Muscle of leg (tissue), 16 donors: ENCODE data around the gene MEIOC. TPM values are rescaled to one million over a fixed set of nuclear protein-coding genes. Genes with fewer than 3 reads are reported as not detected.
"Not testable (repeated sequence)": the region's sequence is repeated elsewhere in the genome, so short reads cannot be mapped to it uniquely, and the experiment has no call there.

Experiments used
- DNase-seq: peaks from one replicate; pipeline ENCODE4 v3.0.0; 2013
- H3K27ac ChIP-seq: one replicate; pipeline ENCODE4 v1.5.1; 2013; ENCODE audit warnings: mild to moderate bottlenecking, low read length, control low read depth
- H3K27me3 ChIP-seq: one replicate; pipeline ENCODE4 v1.6.1; 2013; ENCODE audit warnings: low read length; ENCODE audit not compliant: control insufficient read depth, insufficient read depth
- H3K36me3 ChIP-seq: one replicate; pipeline ENCODE4 v1.6.1; 2013; ENCODE audit warnings: low read length; ENCODE audit not compliant: control insufficient read depth, insufficient read depth
- H3K4me1 ChIP-seq: one replicate; pipeline ENCODE4 v1.6.1; 2013; ENCODE audit warnings: low read length; ENCODE audit not compliant: control insufficient read depth, insufficient read depth
- H3K4me3 ChIP-seq: one replicate; pipeline ENCODE4 v1.5.1; 2013; ENCODE audit warnings: low read length, control low read depth
- H3K9me3 ChIP-seq: replicated peaks from 2 replicates; pipeline ENCODE4 v1.6.1; 2013; ENCODE audit warnings: low read depth, low read length; ENCODE audit not compliant: control insufficient read depth
- WGBS: methylation state at CpG from one replicate; pipeline ENCODE4 v1.1.5; 2013; ENCODE audit warnings: missing lambda C conversion rate; ENCODE audit not compliant: insufficient coverage; 5-methylcytosine and 5-hydroxymethylcytosine counted together
- long read RNA-seq, 11 donors: transcript quantifications; one replicate each; lab custom pipeline, GENCODE V29; 2026
- polyA plus RNA-seq, 8 donors: library from polyadenylated mRNA; unstranded; fragments of 120-200 nt; gene quantifications; one replicate each; pipeline versions ENCODE4 v1.2.1 to v1.2.3, GENCODE V29; 2013; ENCODE audit warnings: inconsistent platforms in 1 of 8, low replicate concordance in 1 of 8; ENCODE audit not compliant: insufficient read length in 8 of 8, insufficient read depth in 1 of 8
- total RNA-seq: library from RNA; stranded (reverse); fragments of 120-200 nt; gene quantifications from one replicate; pipeline ENCODE4 v1.2.4, GENCODE V29; 2013

Gene MEIOC
- total RNA-seq (0.27 TPM), polyA plus RNA-seq (1 to 10 TPM in 6 of 8 donors, under 1 TPM in 2; 0.93 to 1.8 (median 1.5) TPM)
- long read RNA-seq, donor 1, result 0 reads
- long read RNA-seq, donor 2, result 0 reads
- long read RNA-seq, donor 3, result 0 reads
- long read RNA-seq, donor 4, result 0 reads
- long read RNA-seq, donor 5, result 0 reads
- long read RNA-seq, donor 6, result 0 reads
- long read RNA-seq, donor 7, result 0 reads
- long read RNA-seq, donor 8, result 0 reads
- long read RNA-seq, donor 9, result 0 reads
- long read RNA-seq, donor 10, partial matches to known transcripts, result 21 of 46 reads
- long read RNA-seq, donor 10, other reads (novel, unspliced or antisense), result 25 of 46 reads
- long read RNA-seq, donor 11, result 0 reads

DNA sequence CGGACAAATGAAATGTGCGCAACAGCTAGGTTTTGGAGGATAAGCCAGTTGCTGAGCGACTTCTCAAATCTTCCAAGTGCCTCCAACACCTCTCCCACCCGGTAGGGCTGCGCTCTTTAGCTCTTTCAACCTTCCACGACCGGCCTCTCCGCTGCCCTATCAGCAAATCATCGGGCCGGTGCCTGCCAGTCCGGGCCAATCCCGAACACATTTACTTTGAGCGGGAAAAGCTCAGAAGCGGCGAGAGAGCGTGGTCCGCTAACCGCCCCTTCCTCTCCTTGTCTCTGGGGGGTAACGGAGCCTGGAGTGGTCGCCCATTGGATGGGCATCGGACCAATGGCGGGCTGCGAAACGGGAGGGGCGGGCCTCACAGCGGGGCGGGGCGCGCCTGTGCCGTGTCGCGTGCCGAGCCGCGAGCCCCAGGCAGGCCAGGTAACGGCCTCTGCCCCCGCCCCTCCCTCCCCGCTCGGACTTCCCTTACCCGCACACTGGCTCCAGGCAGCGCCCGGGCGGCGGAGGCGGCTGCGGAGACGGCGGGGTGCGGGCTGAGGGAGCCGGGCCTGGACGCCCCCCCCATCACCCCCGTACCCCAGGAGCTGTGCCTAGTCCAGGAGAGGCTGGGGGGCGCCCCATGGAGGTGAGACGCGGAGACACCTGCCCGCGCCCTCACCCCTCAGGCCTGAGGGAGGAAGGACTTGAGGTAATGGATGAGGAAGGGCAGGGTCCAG, at the start of gene MEIOC:
TSS of gene MEIOC (plus strand) at position 486 of the 728 bp plus-strand sequence. CDS start at position 632, 146 bp downstream.
- peaks cover 9% of the 10 kb centered on the region for H3K4me1 ChIP-seq
- H3K4me3 ChIP-seq, result no peak within 1 kb of the TSS
- H3K9me3 ChIP-seq, result no peaks in the 10 kb centered on the region
- H3K27me3 ChIP-seq, result peaks cover 48% of the 10 kb centered on the region
- 4% methylated on average over 32 of the region's 57 CpGs for WGBS
- H3K36me3 ChIP-seq, result no peaks in the 10 kb centered on the region
- DNase-seq, result peak; percentile 46
- H3K27ac ChIP-seq, result no peak within 1 kb of the TSS

DNA sequence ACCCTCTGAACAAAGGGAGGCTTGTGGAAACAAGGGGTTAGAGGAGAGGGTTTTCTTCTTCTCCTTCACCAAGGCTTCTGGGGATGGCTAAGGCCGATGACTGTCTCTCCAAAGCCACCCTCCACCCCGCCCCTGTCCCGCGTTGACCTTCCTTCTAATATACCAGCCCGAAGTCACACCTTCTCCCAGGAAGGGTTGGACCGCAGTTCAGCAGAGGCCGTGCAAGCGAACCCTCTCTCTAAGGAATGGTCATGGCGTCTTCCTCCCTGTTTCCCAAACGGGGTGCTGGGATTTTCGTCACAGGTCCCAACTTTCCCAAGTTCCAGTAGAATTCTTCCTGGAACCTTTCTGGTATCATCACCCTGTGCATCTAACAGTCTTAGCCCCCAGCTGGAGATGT, 49.6 kb upstream of the MEIOC start:
- no peaks in the 10 kb centered on the region for H3K36me3 ChIP-seq
- WGBS, result 92% methylated on average over 8 of the region's 11 CpGs

DNA sequence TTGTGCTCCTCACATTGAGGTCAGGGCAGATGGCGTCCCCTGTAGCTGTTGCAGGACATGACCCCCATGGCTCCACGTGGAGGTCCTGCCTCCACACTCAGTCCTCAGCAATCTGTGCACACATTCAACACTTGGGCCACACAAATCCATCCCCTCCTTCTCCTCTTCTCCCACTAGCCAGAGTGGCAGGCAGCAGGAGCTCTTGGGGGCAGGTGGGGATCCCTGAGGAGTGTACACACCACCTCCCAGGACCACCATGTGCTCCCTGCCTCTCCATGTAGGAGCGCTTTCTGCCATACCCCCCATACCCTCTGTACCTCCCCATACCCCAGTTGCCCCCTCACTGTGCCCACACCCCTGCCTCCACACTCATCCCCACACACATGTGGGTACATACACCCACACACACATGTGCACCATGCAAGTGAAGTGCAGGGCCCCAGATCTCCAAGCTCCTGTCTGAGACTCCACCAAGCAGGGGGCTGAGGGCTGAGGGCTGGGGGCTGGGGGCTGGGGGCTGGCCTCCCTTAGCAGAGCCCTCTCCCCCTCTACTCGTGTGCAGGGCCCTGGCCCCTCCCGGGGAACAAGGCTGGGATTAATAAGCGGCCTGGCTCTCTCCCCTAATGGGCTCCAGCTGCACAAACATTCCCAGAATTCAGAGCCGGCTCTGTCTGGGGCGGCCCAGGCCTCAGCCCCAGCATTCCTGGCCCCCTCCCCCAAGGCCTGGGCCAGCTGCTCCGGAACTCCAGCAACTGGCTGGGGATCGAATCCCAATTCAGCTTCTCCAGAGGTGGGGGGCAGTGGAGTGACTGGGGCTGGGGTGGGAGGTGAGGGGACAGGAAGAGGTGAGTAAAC, 48.2 kb upstream of the MEIOC start:
- H3K4me3 ChIP-seq, result no peak overlapping the region
- peaks cover 63% of the 10 kb centered on the region for H3K4me1 ChIP-seq
- no peaks in the 10 kb centered on the region for H3K27me3 ChIP-seq
- peak; percentile 93 for DNase-seq
- WGBS, result 35% methylated on average over 6 of the region's 10 CpGs
- no peaks in the 10 kb centered on the region for H3K36me3 ChIP-seq
- H3K9me3 ChIP-seq, result no peaks in the 10 kb centered on the region
- H3K27ac ChIP-seq, result peak overlapping the region; percentile 59

More for the DNA sequence above, 49.6 kb upstream of the MEIOC start:
- Histone ChIP-seq H3K27ac (no peak overlapping the region), H3K4me1 (peaks cover 73% of the 10 kb centered on the region), H3K4me3 (no peak overlapping the region), H3K9me3 (no peaks in the 10 kb centered on the region), H3K27me3 (no peaks in the 10 kb centered on the region)
- DNase-seq, result no peak

DNA sequence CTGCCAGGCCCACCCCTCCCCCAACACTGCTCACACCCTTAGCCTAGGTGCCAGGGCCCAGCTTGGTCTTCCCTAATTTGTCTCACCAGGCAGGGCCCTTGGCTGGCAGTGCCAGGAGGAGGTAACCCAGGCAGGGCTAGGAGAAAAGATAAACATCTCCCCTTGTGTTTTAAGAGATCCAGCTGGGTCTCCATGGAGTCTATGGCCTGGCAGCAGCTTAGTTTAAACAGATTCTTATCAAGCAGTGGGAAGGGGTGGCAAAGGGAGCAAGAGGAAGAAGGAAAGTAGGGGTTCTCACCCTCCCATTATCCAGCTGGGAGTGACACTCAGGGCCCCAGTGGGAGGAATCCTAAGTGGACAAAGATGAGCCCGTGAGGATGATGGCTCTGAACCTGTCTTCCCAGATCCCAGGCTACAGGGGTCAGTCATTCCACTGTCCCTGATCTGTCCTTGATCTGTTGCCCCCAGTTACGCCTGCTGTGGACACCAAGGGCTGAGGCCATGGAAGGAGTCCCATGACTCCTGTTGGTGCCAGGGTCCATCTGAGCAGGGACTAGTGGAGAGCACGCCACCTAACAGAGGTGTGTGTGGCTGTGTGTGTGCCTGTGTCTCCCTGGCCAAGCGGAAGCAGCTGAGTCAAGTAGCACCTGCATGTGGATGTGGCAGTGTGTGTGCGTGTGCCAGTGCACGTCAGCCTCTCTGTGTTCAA, 47.4 kb upstream of the MEIOC start:
- H3K4me3 ChIP-seq, result no peak overlapping the region
- 89% methylated on average over 3 of the region's 6 CpGs for WGBS
- DNase-seq, result peak; percentile 17
- H3K36me3 ChIP-seq, result no peaks in the 10 kb centered on the region
- H3K9me3 ChIP-seq, result no peaks in the 10 kb centered on the region
- no peaks in the 10 kb centered on the region for H3K27me3 ChIP-seq
- peak overlapping the region; percentile 59 for H3K27ac ChIP-seq
- peaks cover 62% of the 10 kb centered on the region for H3K4me1 ChIP-seq

DNA sequence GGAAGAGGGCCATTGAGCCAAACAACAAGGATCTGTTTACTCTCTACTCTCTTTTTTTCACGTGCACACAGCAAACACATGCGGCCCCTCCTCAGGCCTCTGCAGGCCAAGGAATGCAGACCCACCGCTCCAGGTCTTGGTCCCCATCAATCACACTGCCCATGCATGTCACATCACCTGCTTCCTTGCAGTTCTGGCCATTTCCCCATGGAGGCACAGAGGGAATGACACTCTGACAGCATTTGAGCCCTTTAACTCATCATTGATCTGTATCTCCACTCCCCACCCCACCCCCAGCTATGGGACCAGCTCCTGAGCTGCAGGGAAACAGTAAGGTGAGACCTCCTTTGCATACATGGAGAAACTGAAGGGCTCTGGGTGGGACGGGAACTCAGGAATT, 45.9 kb upstream of the MEIOC start:
- WGBS, result 32% methylated on average over 3 of the region's 4 CpGs
- H3K27me3 ChIP-seq, result no peaks in the 10 kb centered on the region
- no peak overlapping the region for H3K27ac ChIP-seq
- DNase-seq, result no peak
- H3K9me3 ChIP-seq, result no peaks in the 10 kb centered on the region
- peaks cover 48% of the 10 kb centered on the region for H3K4me1 ChIP-seq
- H3K4me3 ChIP-seq, result no peak overlapping the region
- H3K36me3 ChIP-seq, result no peaks in the 10 kb centered on the region

DNA sequence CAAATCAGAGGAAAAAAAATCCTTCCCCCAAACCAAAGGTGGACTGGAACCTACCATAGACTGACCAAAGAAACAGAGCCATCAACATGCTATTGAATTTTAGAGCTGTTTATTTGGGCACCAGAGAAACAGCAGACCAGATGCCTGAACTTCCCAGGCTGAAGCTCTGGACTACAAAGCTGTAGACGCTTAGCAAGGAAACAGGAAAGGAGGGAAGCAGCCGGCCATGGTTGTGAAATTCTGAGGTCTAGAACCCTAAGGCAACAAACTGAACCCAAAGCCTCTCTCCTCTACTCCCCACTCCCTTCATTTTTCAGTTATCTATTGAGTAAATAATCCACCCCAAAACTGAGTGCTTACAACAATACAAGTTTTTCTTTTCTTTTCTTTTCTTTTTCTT, 45.4 kb upstream of the MEIOC start:
- 0% methylated on average over 1 of the region's 2 CpGs for WGBS
- peaks cover 45% of the 10 kb centered on the region for H3K4me1 ChIP-seq
- DNase-seq, result peak; percentile 38
- H3K27me3 ChIP-seq, result no peaks in the 10 kb centered on the region
- H3K9me3 ChIP-seq, result no peaks in the 10 kb centered on the region
- H3K36me3 ChIP-seq, result no peaks in the 10 kb centered on the region
- peak overlapping the region; percentile 15 for H3K27ac ChIP-seq
- H3K4me3 ChIP-seq, result no peak overlapping the region

DNA sequence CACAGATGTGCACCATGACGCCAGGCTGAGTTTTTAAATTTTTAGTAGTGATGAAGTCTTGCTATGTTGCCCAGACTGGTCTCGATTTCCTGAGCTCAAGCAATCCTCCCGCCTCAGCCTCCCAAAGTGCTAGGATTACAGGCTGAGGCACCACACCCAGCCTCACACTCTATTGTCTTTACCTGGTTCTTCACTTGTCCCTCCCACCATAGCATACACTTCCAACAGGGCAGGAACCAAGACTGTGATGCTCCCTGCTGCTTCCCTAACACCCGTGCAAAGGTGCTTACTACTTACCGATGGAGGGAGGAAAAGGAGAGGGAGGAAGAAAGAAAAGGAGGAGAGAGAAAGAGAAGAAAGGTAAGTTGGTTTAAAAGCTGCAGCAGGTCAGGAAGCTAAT, 41.4 kb upstream of the MEIOC start:
- Histone ChIP-seq H3K27ac (no peak overlapping the region), H3K9me3 (no peaks in the 10 kb centered on the region), H3K4me1 (peaks cover 11% of the 10 kb centered on the region), H3K36me3 (no peaks in the 10 kb centered on the region), H3K27me3 (no peaks in the 10 kb centered on the region), H3K4me3 (no peak overlapping the region)
- no peak for DNase-seq
- WGBS, result 100% methylated on average over 1 of the region's 5 CpGs

DNA sequence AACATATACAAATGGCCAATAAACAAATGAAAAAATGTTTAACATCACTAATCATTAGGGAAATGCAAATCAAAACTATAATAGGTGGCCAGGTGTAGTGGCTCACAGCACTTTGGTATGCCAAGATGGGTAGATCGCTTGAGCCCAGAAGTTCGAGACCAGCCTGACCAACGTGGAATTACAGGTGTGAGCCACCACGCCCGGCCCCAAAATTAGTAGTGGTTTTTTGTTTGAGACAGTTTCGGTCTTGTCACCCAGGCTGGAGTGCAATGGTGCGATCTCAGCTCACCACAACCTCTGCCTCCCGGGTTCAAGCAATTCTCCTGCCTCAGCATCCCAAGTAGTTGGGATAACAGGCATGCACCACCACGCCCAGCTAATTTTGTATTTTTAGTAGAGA, 37.6 kb upstream of the MEIOC start:
- DNase-seq, H3K4me1 ChIP-seq, H3K27me3 ChIP-seq, H3K36me3 ChIP-seq, H3K4me3 ChIP-seq, H3K9me3 ChIP-seq, H3K27ac ChIP-seq: not testable (repeated sequence)
- 71% methylated on average over 5 of the region's 9 CpGs for WGBS

DNA sequence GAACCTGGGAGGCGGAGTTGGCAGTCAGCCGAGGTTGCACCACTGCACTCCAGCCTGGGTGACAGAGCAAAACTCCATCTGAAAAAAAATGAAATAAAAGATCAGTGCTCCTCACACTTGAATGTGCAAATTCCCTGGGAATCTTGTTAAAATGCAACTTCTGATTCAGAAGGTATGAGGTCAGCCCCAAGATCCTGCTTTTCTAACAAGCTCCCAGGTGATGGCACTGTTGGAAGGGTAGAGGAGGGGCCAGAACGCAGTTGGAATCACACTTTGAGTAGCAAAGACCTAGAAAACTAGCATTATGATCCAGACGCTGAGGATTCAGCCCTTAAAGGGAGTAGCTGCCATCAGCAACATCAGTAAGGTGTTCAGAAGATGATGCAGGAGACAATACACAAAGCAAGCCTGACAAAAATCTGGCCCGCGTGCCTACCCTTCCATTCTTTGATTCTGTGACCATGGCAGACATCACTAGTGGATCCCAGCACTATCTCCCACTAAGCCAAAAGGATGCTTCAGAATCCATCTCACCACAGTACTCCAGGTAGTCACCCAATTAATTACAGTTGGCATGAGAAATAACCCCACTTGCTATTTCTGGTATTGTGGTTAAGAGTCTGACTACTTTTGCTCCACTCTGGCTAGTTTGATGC, 33.1 kb upstream of the MEIOC start:
- WGBS, result 71% methylated on average over 6 of the region's 6 CpGs
- Histone ChIP-seq H3K4me3 (no peak overlapping the region), H3K27me3 (peaks cover 3% of the 10 kb centered on the region)

More for the DNA sequence above, 33.1 kb upstream of the MEIOC start:
- no peaks in the 10 kb centered on the region for H3K36me3 ChIP-seq
- no peak overlapping the region for H3K27ac ChIP-seq
- DNase-seq, result no peak
- no peaks in the 10 kb centered on the region for H3K9me3 ChIP-seq
- peaks cover 18% of the 10 kb centered on the region for H3K4me1 ChIP-seq
